Muscle of leg (tissue), 11 donors: Measurements from ENCODE around the gene CORO1C. TPM values are rescaled to one million over a fixed set of nuclear protein-coding genes. Genes with fewer than 3 reads are reported as not detected.
A peak's percentile ranks its signal among the peaks of the same experiment; 100 is the strongest.
"Not testable (repeated sequence)": the region's sequence is repeated elsewhere in the genome, so short reads cannot be mapped to it uniquely, and the experiment has no call there.

Experiments used
- DNase-seq: peaks from one replicate; pipeline ENCODE4 v3.0.0; 2013
- H3K27ac ChIP-seq: one replicate; pipeline ENCODE4 v1.5.1; 2013; ENCODE audit warnings: mild to moderate bottlenecking, low read length, control low read depth
- H3K27me3 ChIP-seq: one replicate; pipeline ENCODE4 v1.6.1; 2013; ENCODE audit warnings: low read length; ENCODE audit not compliant: control insufficient read depth, insufficient read depth
- H3K36me3 ChIP-seq: one replicate; pipeline ENCODE4 v1.6.1; 2013; ENCODE audit warnings: low read length; ENCODE audit not compliant: control insufficient read depth, insufficient read depth
- H3K4me1 ChIP-seq: one replicate; pipeline ENCODE4 v1.6.1; 2013; ENCODE audit warnings: low read length; ENCODE audit not compliant: control insufficient read depth, insufficient read depth
- H3K4me3 ChIP-seq: one replicate; pipeline ENCODE4 v1.5.1; 2013; ENCODE audit warnings: low read length, control low read depth
- H3K9me3 ChIP-seq: replicated peaks from 2 replicates; pipeline ENCODE4 v1.6.1; 2013; ENCODE audit warnings: low read depth, low read length; ENCODE audit not compliant: control insufficient read depth
- WGBS: methylation state at CpG from one replicate; pipeline ENCODE4 v1.1.5; 2013; ENCODE audit warnings: missing lambda C conversion rate; ENCODE audit not compliant: insufficient coverage; 5-methylcytosine and 5-hydroxymethylcytosine counted together
- polyA plus RNA-seq, 8 donors: library from polyadenylated mRNA; unstranded; fragments of 120-200 nt; gene quantifications; one replicate each; pipeline versions ENCODE4 v1.2.1 to v1.2.3, GENCODE V29; 2013; ENCODE audit warnings: inconsistent platforms in 1 of 8, low replicate concordance in 1 of 8; ENCODE audit not compliant: insufficient read length in 8 of 8, insufficient read depth in 1 of 8
- total RNA-seq: library from RNA; stranded (reverse); fragments of 120-200 nt; gene quantifications from one replicate; pipeline ENCODE4 v1.2.4, GENCODE V29; 2013

Gene CORO1C
- total and polyA plus RNA-seq, 9 donors, result 56.1 to 100 (median 70.0) TPM

GRCh38 chr12:108666401-108666881, 64.9 kb downstream of the CORO1C start:
- Histone ChIP-seq H3K27ac (peak overlapping the region; percentile 80), H3K36me3 (peaks cover 13% of the 10 kb centered on the region), H3K4me3 (no peak overlapping the region), H3K9me3 (no peaks in the 10 kb centered on the region), H3K27me3 (no peaks in the 10 kb centered on the region), H3K4me1 (peaks cover 29% of the 10 kb centered on the region)
- DNase-seq, result peak; percentile 70
- no CpG with 5 or more reads among the region's 3 CpGs for WGBS

GRCh38 chr12:108665608-108666202, 65.6 kb downstream of the CORO1C start:
- Histone ChIP-seq H3K27ac (peak overlapping the region; percentile 80), H3K4me3 (no peak overlapping the region), H3K4me1 (peaks cover 29% of the 10 kb centered on the region), H3K36me3 (peaks cover 13% of the 10 kb centered on the region), H3K27me3 (no peaks in the 10 kb centered on the region), H3K9me3 (no peaks in the 10 kb centered on the region)
- WGBS, result no CpG with 5 or more reads among the region's 6 CpGs
- DNase-seq, result no peak

GRCh38 chr12:108664338-108665258, 66.7 kb downstream of the CORO1C start:
- Histone ChIP-seq H3K4me1 (peaks cover 29% of the 10 kb centered on the region), H3K36me3 (peaks cover 12% of the 10 kb centered on the region), H3K27me3 (no peaks in the 10 kb centered on the region), H3K9me3 (no peaks in the 10 kb centered on the region), H3K4me3 (no peak overlapping the region), H3K27ac (peak overlapping the region; percentile 80)
- DNase-seq, result peak; percentile 95
- no CpG with 5 or more reads among the region's 5 CpGs for WGBS

GRCh38 chr12:108663324-108664015, 67.8 kb downstream of the CORO1C start:
- Histone ChIP-seq H3K4me1 (peaks cover 29% of the 10 kb centered on the region), H3K36me3 (peaks cover 21% of the 10 kb centered on the region), H3K4me3 (no peak overlapping the region), H3K27me3 (no peaks in the 10 kb centered on the region), H3K9me3 (no peaks in the 10 kb centered on the region), H3K27ac (no peak overlapping the region)
- no peak for DNase-seq
- 90% methylated on average over 2 of the region's 4 CpGs for WGBS

- peaks cover 47% of the 10 kb centered on the region for H3K36me3 ChIP-seq
- H3K27ac ChIP-seq, H3K4me3 ChIP-seq, H3K4me1 ChIP-seq, H3K27me3 ChIP-seq, DNase-seq, H3K9me3 ChIP-seq: not testable (repeated sequence)
- WGBS, result no CpG with 5 or more reads among the region's 4 CpGs
These were observed 73.2 kb downstream of the CORO1C start for GRCh38 chr12:108658115-108658514.

- Histone ChIP-seq H3K9me3 (no peaks in the 10 kb centered on the region), H3K27me3 (no peaks in the 10 kb centered on the region), H3K36me3 (peaks cover 54% of the 10 kb centered on the region), H3K4me3 (no peak overlapping the region), H3K4me1 (no peaks in the 10 kb centered on the region), H3K27ac (no peak overlapping the region)
- no peak for DNase-seq
- no CpG with 5 or more reads among the region's 10 CpGs for WGBS
These were observed 74.1 kb downstream of the CORO1C start for GRCh38 chr12:108657130-108657745.

GRCh38 chr12:108656247-108656646, 75.1 kb downstream of the CORO1C start:
- DNase-seq, H3K27ac ChIP-seq, H3K4me1 ChIP-seq, H3K9me3 ChIP-seq, H3K4me3 ChIP-seq, H3K27me3 ChIP-seq: not testable (repeated sequence)
- peaks cover 56% of the 10 kb centered on the region for H3K36me3 ChIP-seq
- 82% methylated on average over 9 of the region's 24 CpGs for WGBS

- H3K36me3 ChIP-seq, result peaks cover 60% of the 10 kb centered on the region
- not testable (repeated sequence) for H3K27me3 ChIP-seq, H3K9me3 ChIP-seq, H3K4me1 ChIP-seq, H3K27ac ChIP-seq, DNase-seq, H3K4me3 ChIP-seq
- 100% methylated on average over 4 of the region's 28 CpGs for WGBS
These were observed 75.5 kb downstream of the CORO1C start for GRCh38 chr12:108655812-108656175.

GRCh38 chr12:108654622-108655021, 76.7 kb downstream of the CORO1C start:
- H3K27ac ChIP-seq, H3K4me3 ChIP-seq, H3K4me1 ChIP-seq, H3K9me3 ChIP-seq, DNase-seq, H3K27me3 ChIP-seq: not testable (repeated sequence)
- H3K36me3 ChIP-seq, result peaks cover 67% of the 10 kb centered on the region
- WGBS, result 78% methylated on average over 7 of the region's 9 CpGs

GRCh38 chr12:108653922-108654321, 77.4 kb downstream of the CORO1C start:
- no peak for DNase-seq
- Histone ChIP-seq H3K27ac (no peak overlapping the region), H3K4me3 (no peak overlapping the region), H3K36me3 (peaks cover 69% of the 10 kb centered on the region), H3K27me3 (no peaks in the 10 kb centered on the region), H3K4me1 (no peaks in the 10 kb centered on the region), H3K9me3 (no peaks in the 10 kb centered on the region)
- 94% methylated on average over 2 of the region's 3 CpGs for WGBS
